KMS-11 (cell line): ENCODE measurements around the gene SLC35G6.

ENCODE experiments used
- H2AFZ ChIP-seq: fragments of 200-600 bp; sonication (generic); 2 replicates; pipeline ENCODE4 v1.6.1; 2016; ENCODE audit warnings: antibody characterized with exemption, mixed run types, low read depth
- H3K27ac ChIP-seq: fragments of 200-600 bp; sonication (generic); 2 replicates; pipeline ENCODE4 v1.6.1; 2016; ENCODE audit warnings: mild to moderate bottlenecking, mixed run types
- H3K27me3 ChIP-seq: fragments of 200-600 bp; sonication (generic); 2 replicates; pipeline ENCODE4 v1.6.1; 2017; ENCODE audit warnings: mild to moderate bottlenecking, low read depth, mixed run types, moderate library complexity; ENCODE audit not compliant: insufficient read depth
- H3K36me3 ChIP-seq: fragments of 200-600 bp; sonication (generic); 2 replicates; pipeline ENCODE4 v1.6.1; 2017; ENCODE audit warnings: mild to moderate bottlenecking, mixed run types; ENCODE audit not compliant: insufficient read depth
- H3K4me1 ChIP-seq: fragments of 200-600 bp; sonication (generic); 2 replicates; pipeline ENCODE4 v1.6.1; 2016; ENCODE audit warnings: mild to moderate bottlenecking, low read depth, mixed run types; ENCODE audit not compliant: poor library complexity, severe bottlenecking
- H3K4me2 ChIP-seq: fragments of 200-600 bp; sonication (generic); 2 replicates; pipeline ENCODE4 v1.7.0; 2016; ENCODE audit warnings: mild to moderate bottlenecking, mixed run types
- H3K4me3 ChIP-seq: fragments of 200-600 bp; sonication (generic); IDR thresholded peaks from 2 replicates; pipeline ENCODE4 v1.6.1; 2017; ENCODE audit warnings: low read depth, low read length, mixed read lengths; ENCODE audit not compliant: insufficient read depth
- H3K79me2 ChIP-seq: fragments of 200-600 bp; sonication (generic); 2 replicates; pipeline ENCODE4 v1.6.1; 2016; ENCODE audit warnings: low read depth, mixed run types; ENCODE audit not compliant: insufficient read depth
- H3K9ac ChIP-seq: fragments of 200-600 bp; sonication (generic); 2 replicates; pipeline ENCODE4 v1.6.1; 2016; ENCODE audit warnings: mild to moderate bottlenecking, mixed run types
- H4K20me1 ChIP-seq: fragments of 200-600 bp; sonication (generic); 2 replicates; pipeline ENCODE4 v1.6.1; 2016; ENCODE audit warnings: mild to moderate bottlenecking, mixed run types; ENCODE audit not compliant: insufficient read depth
- CTCF ChIP-seq: fragments of 200-600 bp; sonication (generic); conservative IDR thresholded peaks from 2 replicates; pipeline ENCODE4 v1.6.1; 2017; ENCODE audit warnings: low read depth, mild to moderate bottlenecking, antibody characterized with exemption, low read length, moderate library complexity, mixed read lengths

The SLC35G6 gene

DNA sequence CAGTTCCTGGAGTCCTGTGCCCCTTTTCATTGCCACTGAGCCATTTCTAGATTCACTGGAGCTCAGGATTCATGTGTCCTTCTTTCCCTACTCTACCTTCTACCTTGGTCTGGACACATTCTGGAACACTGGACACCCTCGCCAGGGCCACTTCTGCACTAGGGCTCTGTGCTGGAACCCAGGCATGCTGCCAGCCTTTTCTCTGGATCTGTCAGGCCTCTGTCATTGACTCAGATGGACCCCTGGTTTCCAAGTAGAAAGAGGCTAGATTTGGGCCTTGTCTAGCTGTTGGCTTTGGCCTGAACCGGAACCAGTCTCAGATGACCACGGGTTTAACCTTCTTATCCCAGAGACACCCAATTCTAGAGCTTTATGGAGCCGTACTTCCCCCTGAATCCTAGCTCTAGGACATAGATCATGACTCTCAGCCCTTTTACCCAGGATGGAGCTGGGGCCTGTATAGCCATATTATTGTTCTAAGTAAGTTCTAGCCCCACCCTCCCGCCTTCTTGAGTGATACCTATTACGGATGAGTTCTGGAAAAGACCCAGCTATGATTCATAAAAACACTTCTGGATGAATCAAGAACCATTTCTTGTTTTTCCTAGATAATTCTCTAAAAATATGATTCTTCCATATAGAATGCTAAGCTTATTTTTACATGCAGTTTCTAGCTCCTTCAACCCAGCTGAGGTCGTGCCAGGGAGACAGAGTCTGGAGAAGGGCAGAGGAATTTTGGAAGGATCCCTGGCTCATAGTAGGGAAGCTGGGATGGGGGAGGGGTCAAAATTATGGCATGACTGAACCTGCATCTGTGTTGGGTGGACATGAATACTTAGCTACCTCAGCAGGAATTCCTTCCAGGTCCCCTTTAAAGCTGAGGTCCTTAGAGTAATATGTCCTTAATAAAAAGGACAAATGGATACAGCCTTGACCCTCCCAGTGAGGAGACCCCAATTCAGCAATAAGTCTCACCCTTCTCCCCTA lies 37.5 kb upstream of the SLC35G6 start:
- Histone ChIP-seq H3K27ac (no peak overlapping the region), H3K27me3 (no peaks in the 10 kb centered on the region; the same call in 1 of the 2 replicates), H3K36me3 (no peaks in the 10 kb centered on the region), H2AFZ (no peak overlapping the region), H3K79me2 (no peaks in the 10 kb centered on the region), H3K4me2 (no peak overlapping the region), H4K20me1 (no peaks in the 10 kb centered on the region), H3K9ac (no peak overlapping the region), H3K4me3 (no peak overlapping the region), H3K4me1 (no peaks in the 10 kb centered on the region)
- no peak for TF ChIP-seq CTCF

DNA sequence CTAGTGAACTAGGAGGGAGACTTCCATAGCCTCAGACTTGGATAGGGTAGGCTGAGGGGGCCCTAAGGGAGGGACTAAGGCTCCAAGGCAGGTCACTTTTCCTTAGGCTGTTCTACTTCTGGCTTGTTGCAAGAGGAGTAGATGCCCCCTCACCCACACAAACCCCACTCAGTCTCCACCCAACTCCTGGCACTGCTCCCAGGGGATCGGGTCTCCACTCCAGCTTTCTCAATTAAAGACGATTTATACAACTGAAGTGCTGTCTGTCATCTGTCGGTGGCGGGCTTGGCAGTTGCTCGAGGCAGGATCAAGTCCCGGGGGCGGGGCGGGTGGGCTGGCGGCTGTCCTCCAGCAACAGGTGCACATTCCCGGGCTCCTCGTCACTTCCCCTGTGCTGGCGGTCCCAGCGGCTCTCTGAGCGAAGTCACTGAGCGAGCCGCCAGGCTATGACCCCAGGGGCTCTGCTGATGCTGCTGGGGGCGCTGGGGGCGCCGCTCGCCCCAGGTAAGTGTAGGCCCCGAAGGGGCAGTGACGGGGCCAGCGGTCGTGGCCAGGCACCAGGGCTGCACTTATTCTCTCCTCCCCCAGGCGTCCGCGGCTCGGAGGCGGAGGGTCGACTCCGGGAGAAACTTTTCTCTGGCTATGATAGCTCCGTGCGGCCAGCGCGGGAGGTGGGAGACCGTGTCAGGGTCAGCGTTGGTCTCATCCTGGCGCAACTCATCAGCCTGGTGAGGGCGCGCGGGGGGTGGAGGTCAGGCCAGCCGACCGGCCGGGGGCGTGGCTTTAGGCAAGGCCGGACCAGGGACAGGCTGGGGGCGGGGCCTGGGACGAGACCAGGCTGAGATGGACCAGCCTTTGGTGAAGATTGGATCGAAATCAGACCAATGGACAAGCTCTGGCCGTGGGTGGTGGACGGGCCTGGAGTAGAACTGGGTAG lies 36.3 kb upstream of the SLC35G6 start, which contains the start of gene CHRNB1:
CHRNB1 (plus strand) TSS at position 380 of the 937 bp plus-strand sequence; CDS start at position 447, 67 bp downstream.
- Histone ChIP-seq H3K4me2 (no peak within 1 kb of the TSS), H3K4me1 (no peaks in the 10 kb centered on the region), H2AFZ (no peak within 1 kb of the TSS), H3K9ac (no peak within 1 kb of the TSS), H4K20me1 (no peaks in the 10 kb centered on the region), H3K27me3 (no peaks in the 10 kb centered on the region; the same call in 1 of the 2 replicates), H3K36me3 (no peaks in the 10 kb centered on the region), H3K27ac (no peak within 1 kb of the TSS), H3K4me3 (no peak within 1 kb of the TSS), H3K79me2 (no peaks in the 10 kb centered on the region)
- TF ChIP-seq CTCF, result no peak

DNA sequence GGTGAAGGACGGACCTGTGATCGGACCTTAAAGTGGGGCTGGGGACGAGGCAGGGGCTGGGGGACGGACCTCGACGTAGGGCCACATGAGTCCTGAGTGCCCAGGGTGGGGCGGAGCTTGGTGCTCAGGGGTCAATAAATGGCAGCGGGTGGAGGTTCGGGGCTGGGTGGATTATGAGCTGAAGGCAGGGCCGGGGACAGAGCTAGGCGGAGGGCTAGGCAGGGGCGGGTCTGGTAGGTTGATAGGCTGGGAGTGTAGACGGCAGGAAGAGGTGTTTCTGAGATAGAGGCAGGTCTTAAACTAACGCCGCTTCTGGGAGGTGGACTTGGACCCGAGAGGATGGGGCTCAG lies 35.7 kb upstream of the SLC35G6 start:
- Histone ChIP-seq H3K27me3 (no peaks in the 10 kb centered on the region; the same call in 1 of the 2 replicates), H2AFZ (no peak overlapping the region), H3K4me1 (no peaks in the 10 kb centered on the region), H3K4me3 (no peak overlapping the region), H3K27ac (no peak overlapping the region), H3K4me2 (no peak overlapping the region), H3K36me3 (no peaks in the 10 kb centered on the region), H4K20me1 (no peaks in the 10 kb centered on the region), H3K79me2 (no peaks in the 10 kb centered on the region), H3K9ac (no peak overlapping the region)
- TF ChIP-seq CTCF, result no peak

- Histone ChIP-seq H4K20me1 (no peaks in the 10 kb centered on the region), H3K9ac (no peak overlapping the region), H3K27ac (no peak overlapping the region), H2AFZ (no peak overlapping the region), H3K79me2 (no peaks in the 10 kb centered on the region), H3K27me3 (no peaks in the 10 kb centered on the region; the same call in 1 of the 2 replicates), H3K4me3 (no peak overlapping the region), H3K4me2 (no peak overlapping the region), H3K4me1 (no peaks in the 10 kb centered on the region), H3K36me3 (no peaks in the 10 kb centered on the region)
- TF ChIP-seq CTCF, result no peak
Observed at GRCh38 chr17:7448461-7448860, 32.8 kb upstream of the SLC35G6 start.
